Mammary epithelial cell (primary cell): ENCODE data around the gene ADAMTSL2.

Experiments
- CTCF ChIP-seq, 2 donors: IDR thresholded peaks in 1 of 2; conservative IDR thresholded peaks in 1 of 2; 2 replicates each; pipeline ENCODE4 v1.5.1; 2011 to 2012; ENCODE audit warnings: inconsistent platforms in 2 of 2, low read length in 2 of 2, mild to moderate bottlenecking in 2 of 2, control low read depth in 1 of 2, low read depth in 1 of 2; ENCODE audit not compliant: insufficient read depth in 1 of 2; ENCODE audit errors: extremely low read depth in 1 of 2
- EZH2 ChIP-seq: IDR thresholded peaks from 2 replicates; pipeline ENCODE4 v1.6.1; 2012; ENCODE audit warnings: low read length, inconsistent platforms, borderline replicate concordance

- TF ChIP-seq EZH2, result no peak
- TF ChIP-seq CTCF (conservative IDR thresholded peaks at IDR 0.05 in 1 of 2, IDR thresholded peaks at IDR 0.05 in 1 of 2; ENCODE audit: extremely low read depth in 1 of 2, insufficient read depth in 1 of 2, low read depth in 1 of 2, low read length in 2 of 2), result no peak
These were observed 22.9 kb upstream of the ADAMTSL2 start for GRCh38 chr9:133511607-133512006.
